ENCODE data around the gene KCNQ1. TPM values are rescaled to one million over a fixed set of nuclear protein-coding genes. Genes with fewer than 3 reads are reported as not detected.

KCNQ1 gene
- total RNA-seq, 2 experiments from 2014 or later: 10.7 to 10.8 TPM

DNA sequence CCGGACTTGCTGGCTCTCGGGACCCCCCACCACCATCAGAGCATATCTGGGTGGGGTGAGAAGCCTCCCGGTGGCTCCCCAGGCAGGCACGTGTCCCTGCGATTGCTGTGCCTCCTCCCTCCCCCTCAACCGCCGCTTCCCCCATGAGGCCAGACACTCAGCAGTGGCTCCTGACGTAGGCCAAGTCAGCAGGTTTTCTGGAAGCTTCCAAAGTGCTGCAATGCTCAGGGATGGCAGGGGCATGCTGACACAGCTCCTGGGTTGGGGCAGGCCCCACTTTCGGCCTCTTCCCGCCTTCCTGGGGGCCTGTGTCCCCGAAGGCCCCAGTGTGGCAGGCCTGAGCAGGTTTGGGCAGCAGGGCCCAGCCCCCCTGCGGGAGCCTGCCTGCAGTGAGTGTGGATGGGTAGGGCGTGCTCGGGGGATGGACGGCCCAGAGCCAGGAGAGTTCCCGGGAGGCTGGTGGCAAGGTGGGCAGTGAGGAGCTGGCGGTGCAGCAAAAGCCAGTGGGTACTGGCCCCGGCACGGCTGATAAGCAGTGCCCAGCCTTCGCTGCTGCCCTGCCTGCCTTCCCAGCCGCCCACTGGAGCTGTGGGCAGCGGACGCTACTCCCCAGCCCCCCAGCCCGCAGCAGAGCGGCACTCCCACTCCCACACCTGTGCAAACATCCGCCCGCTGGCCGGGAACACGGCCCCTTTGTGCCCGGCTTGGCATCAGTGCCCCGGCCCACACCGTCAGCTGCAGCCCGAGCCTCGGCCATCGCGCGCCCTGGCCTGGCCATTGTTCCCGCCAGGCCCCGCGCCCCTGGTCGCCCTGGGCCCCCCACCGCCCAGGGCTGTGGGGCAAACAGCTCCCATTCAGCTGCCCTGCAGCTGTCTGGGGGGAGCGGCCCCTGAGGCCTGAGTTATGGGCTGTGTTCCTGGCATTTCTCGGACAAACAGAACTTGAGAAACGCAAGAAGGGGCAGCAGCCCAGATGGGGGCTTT is 130.0 kb downstream of the KCNQ1 start:
- Mint-ChIP-seq H3K36me3 (no peaks in the 10 kb centered on the region), H3K9me3 (no peaks in the 10 kb centered on the region), H3K4me1 (ENCODE audit: low read depth) (no peaks in the 10 kb centered on the region)

DNA sequence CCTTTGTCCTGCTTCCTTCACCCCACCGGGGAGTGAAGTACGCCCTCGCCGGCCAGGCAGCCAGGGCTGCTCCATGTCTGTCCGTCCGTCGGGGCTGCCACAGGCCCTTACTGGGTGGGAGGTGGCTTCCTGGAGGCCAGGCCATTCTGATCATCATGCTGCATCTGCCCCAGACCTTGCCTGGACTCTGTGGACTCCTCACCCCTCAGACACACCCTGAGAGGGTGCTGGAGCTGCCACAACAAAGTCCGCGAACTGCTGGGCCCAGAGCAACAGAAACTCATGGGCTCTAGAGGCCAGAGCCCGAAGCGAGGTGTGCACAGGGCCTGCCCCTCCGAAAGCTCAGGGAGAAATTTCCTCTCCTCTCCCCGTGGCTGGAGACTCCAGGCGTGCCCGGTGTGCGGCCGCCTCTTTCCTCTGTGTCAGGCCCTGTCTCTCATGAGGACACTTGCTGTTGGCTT is 130.8 kb downstream of the KCNQ1 start:
- Mint-ChIP-seq H3K27ac (no peak overlapping the region), H3K9me3 (no peaks in the 10 kb centered on the region), H3K4me1 (ENCODE audit: low read depth) (no peaks in the 10 kb centered on the region), H3K4me3 (no peak overlapping the region), H3K36me3 (no peaks in the 10 kb centered on the region), H3K27me3 (no peaks in the 10 kb centered on the region)
- POLR2A ChIA-PET: no interaction called here
- no peak for DNase-seq
- CTCF ChIA-PET: no interaction called here
- intact Hi-C loops (cut with micrococcal nuclease): no loop called here

More for the DNA sequence above, 130.0 kb downstream of the KCNQ1 start:
- Mint-ChIP-seq H3K4me3 (no peak overlapping the region), H3K27ac (no peak overlapping the region), H3K27me3 (no peaks in the 10 kb centered on the region)
- ChIA-PET CTCF (interaction anchor here (1.2 kb wide), 1 partner anchor 154 kb away, joined by 3 read pairs; no protein-coding TSS in a partner anchor), POLR2A (no interaction called here)
- DNase-seq: no peak
- intact Hi-C loops (cut with micrococcal nuclease): no loop called here

DNA sequence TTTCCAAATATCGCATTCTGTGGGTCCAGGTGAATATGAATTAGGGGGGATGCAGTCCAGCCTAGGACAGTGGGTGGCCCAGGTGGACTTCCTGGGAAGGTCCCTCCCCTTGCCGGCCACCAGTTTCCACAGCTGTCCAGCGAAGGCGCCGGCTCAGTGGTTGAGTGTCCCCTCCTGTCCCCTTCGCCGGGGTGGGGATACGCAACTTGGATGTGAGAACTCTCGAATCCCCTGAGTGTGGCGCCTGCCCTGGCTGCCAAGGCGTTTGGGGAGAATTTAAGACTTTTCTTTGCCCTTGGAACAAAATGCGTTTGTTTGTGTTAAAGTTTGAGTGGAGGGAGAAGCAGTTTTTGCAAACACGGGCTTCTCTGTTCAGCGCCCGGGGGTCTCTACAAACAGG is 131.3 kb downstream of the KCNQ1 start:
- Mint-ChIP-seq H3K27me3 (no peaks in the 10 kb centered on the region), H3K4me1 (ENCODE audit: low read depth) (no peaks in the 10 kb centered on the region), H3K4me3 (no peak overlapping the region), H3K27ac (no peak overlapping the region), H3K9me3 (no peaks in the 10 kb centered on the region), H3K36me3 (no peaks in the 10 kb centered on the region)
- ChIA-PET POLR2A (no interaction called here), CTCF (no interaction called here)
- no peak for DNase-seq
- intact Hi-C loops (cut with micrococcal nuclease): no loop called here

DNA sequence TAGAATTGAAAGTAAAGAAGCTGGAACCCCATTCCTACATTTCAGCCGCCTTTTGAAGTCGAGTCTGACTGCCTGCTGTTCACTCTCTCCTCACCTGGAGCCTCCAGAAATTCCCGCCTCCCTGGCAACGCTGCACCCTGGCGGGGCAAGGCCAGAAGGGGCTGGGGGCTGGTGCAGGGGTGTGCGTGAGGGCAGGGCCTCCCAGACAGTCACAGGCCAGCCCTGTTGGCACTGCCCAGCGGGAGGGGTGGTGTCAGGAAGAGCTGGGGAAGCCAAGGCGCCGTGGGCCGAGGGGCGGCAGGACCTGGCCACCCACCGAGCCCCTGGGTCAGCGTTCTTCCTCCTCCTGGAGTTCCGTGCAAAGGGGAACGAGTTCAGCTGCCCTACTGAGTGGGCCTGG is 131.7 kb downstream of the KCNQ1 start:
- Mint-ChIP-seq H3K4me1 (ENCODE audit: low read depth) (no peaks in the 10 kb centered on the region), H3K4me3 (no peak overlapping the region), H3K27ac (no peak overlapping the region), H3K9me3 (no peaks in the 10 kb centered on the region), H3K36me3 (no peaks in the 10 kb centered on the region), H3K27me3 (no peaks in the 10 kb centered on the region)
- ChIA-PET CTCF (no interaction called here), POLR2A (no interaction called here)
- no peak for DNase-seq
- intact Hi-C loops (cut with micrococcal nuclease): no loop called here

DNA sequence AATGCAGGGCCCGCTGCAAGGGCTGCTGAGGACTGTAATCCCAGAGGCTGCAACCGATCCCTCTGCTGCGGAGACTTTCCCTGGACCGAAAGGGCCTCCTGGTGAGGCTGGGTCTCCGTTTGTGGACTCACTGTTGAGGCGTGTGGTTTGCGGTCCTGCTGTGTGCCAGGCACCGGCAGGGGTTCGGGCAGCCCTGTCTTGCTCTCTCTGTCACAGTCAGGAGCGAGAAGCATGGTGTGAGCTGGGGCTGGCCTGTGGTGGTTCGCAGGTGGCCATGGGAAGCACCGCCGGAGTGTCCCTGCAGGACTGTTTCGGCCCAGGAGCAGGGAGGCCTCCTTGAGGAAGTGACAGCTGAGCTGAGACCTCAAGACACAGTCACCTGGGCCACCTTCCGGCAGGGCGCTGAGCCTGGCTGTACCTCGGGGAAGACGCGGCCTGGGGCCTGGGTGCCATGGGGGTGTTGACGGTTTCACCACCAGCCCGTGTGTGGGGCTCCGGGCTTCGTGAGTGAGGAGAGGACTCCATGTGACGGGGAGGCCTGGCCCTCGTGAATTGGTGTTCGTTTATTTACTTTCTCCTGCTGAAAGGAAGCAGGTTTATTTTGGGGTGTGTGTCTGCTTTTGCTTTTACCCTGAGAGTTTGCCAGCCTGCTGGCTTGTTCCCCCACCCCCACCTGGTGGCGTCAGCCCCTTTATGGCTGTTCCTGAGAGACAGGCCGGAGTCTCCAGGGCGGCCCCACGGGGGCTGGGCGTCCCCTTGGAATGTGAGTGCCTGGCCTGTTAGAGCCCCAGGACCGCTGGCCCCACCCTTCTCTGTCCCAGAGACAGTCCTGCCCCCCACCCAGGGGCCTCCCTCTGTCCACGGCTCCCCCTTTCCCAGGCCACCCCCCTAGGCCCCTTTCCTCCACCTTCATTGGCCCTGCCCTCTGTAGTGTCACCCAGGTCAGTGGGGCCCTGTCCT is 132.5 kb downstream of the KCNQ1 start:
- Mint-ChIP-seq H3K9me3 (no peaks in the 10 kb centered on the region), H3K4me3 (no peak overlapping the region), H3K27ac (no peak overlapping the region), H3K36me3 (no peaks in the 10 kb centered on the region), H3K27me3 (no peaks in the 10 kb centered on the region), H3K4me1 (ENCODE audit: low read depth) (no peaks in the 10 kb centered on the region)
- intact Hi-C loops (cut with micrococcal nuclease): no loop called here
- ChIA-PET CTCF (no interaction called here), POLR2A (no interaction called here)
- DNase-seq: no peak

DNA sequence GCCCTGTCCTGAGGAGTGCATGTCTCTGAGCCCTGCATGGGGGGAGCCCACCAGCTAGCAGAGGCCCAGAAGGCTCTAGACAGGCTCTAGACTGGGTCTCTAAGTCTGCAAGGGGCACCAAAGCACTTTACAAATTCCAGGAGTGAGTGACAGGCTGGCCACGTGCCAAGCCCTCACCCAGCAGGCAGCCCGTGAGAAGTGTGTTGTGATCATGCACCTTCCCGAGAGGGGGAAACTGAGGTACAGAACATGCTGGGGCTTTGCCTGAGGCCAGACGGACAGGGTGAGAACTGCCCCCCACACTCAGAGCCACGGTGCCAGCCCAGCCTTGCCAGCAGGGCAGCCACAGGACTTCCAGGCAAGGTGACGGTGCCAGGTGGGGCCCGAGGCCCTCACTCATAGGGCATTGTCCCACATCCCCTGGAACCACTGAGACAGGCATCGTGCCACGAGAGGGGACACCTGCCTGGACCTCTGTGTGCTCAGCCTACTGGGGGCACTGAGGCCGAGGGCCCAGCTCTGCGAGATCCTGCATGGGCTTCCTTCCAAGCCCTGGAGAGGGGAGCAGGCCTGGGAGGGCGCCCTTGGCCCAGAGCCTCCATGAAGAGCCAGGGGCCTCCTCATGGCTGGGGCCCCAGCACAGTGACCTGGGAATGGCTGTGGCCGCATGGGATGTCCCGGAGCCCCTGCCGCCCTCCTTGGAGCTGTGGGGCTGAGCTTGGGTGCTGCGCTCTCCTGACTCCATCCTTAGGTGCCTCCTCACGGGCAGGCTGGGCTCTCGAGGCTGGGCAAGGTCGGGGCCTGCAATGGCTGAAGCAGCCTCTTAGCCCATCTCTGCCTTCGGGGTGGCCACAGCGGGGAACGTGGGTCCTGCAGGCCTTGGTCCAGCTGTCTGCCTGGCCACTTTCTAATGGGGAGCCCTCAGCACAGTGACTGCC is 133.5 kb downstream of the KCNQ1 start:
- DNase-seq: no peak
- Mint-ChIP-seq H3K27me3 (no peaks in the 10 kb centered on the region), H3K4me3 (no peak overlapping the region), H3K36me3 (no peaks in the 10 kb centered on the region), H3K4me1 (ENCODE audit: low read depth) (no peaks in the 10 kb centered on the region), H3K27ac (no peak overlapping the region), H3K9me3 (no peaks in the 10 kb centered on the region)
- CTCF ChIA-PET: no interaction called here
- intact Hi-C loops (cut with micrococcal nuclease): no loop called here
- POLR2A ChIA-PET: no interaction called here

DNA sequence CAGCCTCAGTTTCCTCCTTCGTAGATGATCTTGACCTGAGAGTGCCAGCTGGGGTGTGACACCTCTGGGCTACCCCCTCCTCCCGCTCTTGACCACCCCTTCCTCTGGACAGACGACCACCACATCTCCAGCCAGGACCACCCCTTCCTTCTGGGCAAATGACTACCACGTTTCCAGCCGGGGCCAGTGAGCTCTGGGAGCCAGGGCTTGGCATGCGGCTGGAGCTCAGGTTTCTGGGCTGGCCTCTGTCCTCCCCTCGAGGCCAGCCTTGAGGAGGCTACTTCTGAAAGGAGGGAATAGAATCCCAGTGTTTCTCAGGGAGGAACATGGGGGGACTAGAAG is 134.1 kb downstream of the KCNQ1 start:
- Mint-ChIP-seq H3K4me3 (no peak overlapping the region), H3K36me3 (no peaks in the 10 kb centered on the region), H3K9me3 (no peaks in the 10 kb centered on the region), H3K27me3 (no peaks in the 10 kb centered on the region), H3K27ac (no peak overlapping the region), H3K4me1 (ENCODE audit: low read depth) (no peaks in the 10 kb centered on the region)
- no peak for DNase-seq
- ChIA-PET CTCF (no interaction called here), POLR2A (no interaction called here)
- intact Hi-C loops (cut with micrococcal nuclease): no loop called here

DNA sequence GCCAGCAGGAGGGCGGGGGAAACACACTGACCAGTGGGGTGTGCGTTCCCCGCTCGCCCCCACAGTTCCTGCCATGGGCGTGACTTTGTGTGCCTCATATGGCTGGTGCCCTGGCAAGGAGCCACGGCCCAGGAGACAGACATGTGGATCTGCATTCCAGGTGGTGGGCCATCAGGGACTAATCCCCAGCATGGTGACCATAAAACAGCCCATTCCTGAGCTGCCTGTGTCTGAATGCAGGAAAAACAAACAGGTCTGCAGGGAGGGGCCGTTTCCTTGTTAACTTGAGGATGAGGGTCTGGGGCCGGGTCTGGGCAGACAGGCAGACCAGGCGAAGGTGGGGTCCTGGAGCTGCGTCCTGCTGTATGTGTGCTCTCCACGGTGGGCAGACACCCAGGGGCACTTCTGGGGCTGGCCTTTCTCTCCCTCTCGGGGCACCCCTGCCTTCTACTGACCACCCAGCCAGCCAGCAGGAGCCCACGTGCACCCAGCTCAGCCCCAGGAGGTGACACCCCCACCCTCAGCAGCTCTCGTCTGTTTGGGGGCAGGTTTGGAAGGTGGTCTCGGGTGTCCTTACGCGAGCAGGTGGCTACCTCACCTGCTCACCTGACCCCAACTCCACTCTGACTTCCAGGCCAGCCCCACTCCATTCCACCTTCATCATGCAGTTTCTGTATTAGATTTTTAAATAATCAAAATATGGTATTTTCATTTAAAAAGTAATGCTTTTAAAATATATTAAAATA is 134.7 kb downstream of the KCNQ1 start:
- Mint-ChIP-seq H3K4me1 (ENCODE audit: low read depth) (no peaks in the 10 kb centered on the region), H3K36me3 (no peaks in the 10 kb centered on the region), H3K4me3 (no peak overlapping the region), H3K9me3 (no peaks in the 10 kb centered on the region), H3K27ac (no peak overlapping the region), H3K27me3 (no peaks in the 10 kb centered on the region)
- no peak for DNase-seq
- intact Hi-C loops (cut with micrococcal nuclease): no loop called here
- CTCF ChIA-PET: no interaction called here
- POLR2A ChIA-PET: no interaction called here

DNA sequence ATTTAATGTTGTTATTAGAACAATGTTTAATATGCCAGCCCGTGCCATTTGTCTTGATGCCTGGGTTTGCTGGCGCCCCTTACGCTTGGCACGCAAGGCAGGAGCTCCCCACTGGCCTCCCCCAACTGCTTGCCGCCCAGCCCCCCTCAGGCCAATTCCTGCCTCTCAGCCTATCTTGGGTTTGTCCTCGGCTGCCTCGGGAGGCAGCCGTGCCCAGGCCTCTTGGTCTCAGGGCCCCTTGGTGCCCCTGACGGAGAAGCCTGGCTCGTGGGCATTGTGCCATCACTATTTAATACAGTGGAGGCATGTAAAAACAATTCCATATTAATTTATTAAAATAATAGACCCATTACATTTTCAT is 135.2 kb downstream of the KCNQ1 start:
- Mint-ChIP-seq H3K4me3 (no peak overlapping the region), H3K4me1 (ENCODE audit: low read depth) (no peaks in the 10 kb centered on the region), H3K36me3 (no peaks in the 10 kb centered on the region), H3K27me3 (no peaks in the 10 kb centered on the region), H3K9me3 (no peaks in the 10 kb centered on the region), H3K27ac (no peak overlapping the region)
- ChIA-PET POLR2A (no interaction called here), CTCF (no interaction called here)
- no peak for DNase-seq
- intact Hi-C loops (cut with micrococcal nuclease): no loop called here

DNA sequence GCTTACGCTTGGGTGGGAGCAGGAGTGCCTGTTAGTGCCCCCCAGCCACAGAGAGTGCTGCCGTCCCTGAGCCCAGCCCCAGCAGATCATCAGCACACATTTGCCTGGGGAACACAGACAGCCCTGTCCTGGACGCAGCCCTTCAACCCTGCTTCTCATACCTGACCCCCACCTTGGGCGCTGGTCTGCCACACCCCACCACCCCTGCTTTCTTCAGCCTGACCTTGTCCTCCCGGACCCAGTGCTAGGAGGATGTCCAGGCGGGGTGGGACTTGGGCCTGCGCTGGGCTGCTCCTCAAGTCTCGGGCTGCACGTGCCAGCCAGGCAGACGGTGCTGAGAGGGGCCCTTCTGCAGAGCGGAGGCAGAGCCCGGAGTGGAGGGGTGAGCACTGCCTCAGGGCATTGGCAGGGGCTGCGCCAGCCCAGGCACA is 135.8 kb downstream of the KCNQ1 start:
- DNase-seq: peak; percentile 5
- Mint-ChIP-seq H3K4me3 (no peak overlapping the region), H3K36me3 (no peaks in the 10 kb centered on the region), H3K27me3 (no peaks in the 10 kb centered on the region), H3K9me3 (no peaks in the 10 kb centered on the region), H3K4me1 (ENCODE audit: low read depth) (no peaks in the 10 kb centered on the region), H3K27ac (no peak overlapping the region)
- CTCF ChIA-PET: no interaction called here
- intact Hi-C loops (cut with micrococcal nuclease): no loop called here
- POLR2A ChIA-PET: no interaction called here

DNA sequence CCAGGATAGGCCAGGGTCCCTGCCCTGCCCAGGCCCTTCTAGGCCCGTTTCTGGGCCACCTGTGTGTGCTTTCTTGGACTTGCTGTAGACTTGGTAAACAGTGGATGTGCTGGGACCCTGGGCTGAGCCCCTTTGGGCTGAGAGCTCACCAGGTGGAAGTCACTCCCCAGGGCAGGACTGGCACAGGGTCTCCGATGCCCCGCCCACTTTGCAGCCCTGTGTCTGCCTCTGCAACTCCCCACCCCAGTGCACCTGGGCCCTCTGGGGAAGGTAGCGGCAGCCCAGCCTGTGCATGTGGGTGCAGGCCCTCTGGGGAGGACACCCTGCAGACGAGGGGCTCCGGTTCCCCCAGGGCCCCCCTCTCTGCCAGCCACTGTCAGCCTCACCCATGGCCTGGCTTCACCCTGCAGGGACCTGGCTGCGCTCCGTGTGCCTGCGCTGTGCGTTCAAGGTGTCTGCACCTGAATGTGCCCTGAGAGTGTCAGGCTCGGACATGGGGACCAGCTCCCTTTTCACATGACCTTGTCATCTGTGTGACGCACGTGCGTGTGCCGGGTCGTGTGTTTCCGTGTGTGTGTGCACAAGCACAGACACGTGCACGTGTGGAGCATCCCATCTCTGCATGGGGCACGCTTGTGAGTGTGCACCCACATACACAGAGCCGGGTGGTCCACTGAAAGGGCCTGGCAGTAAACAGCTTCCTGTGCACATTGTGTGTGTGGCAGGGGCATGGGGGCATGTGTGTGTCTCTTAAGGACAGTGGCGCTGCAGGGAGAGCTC is 136.5 kb downstream of the KCNQ1 start:
- peak; percentile 5 for DNase-seq
- Mint-ChIP-seq H3K27me3 (no peaks in the 10 kb centered on the region), H3K4me1 (ENCODE audit: low read depth) (no peaks in the 10 kb centered on the region)

More for the DNA sequence above, 136.5 kb downstream of the KCNQ1 start:
- intact Hi-C loops (cut with micrococcal nuclease): no loop called here
- no peak overlapping the region for H3K4me3 Mint-ChIP-seq
- H3K36me3 Mint-ChIP-seq: no peaks in the 10 kb centered on the region
- ChIA-PET CTCF (no interaction called here), POLR2A (no interaction called here)
- H3K9me3 Mint-ChIP-seq: no peaks in the 10 kb centered on the region
- no peak overlapping the region for H3K27ac Mint-ChIP-seq

Measured in activated CD4-positive, alpha-beta memory T cell treated with anti-CD3 and anti-CD28 coated beads for 36 hours (primary cell).